ENCODE measurements around the gene PCDHB9.
"Not testable (repeated sequence)": the region's sequence is repeated elsewhere in the genome, so short reads cannot be mapped to it uniquely, and the experiment has no call there.

PCDHB9 gene

DNA sequence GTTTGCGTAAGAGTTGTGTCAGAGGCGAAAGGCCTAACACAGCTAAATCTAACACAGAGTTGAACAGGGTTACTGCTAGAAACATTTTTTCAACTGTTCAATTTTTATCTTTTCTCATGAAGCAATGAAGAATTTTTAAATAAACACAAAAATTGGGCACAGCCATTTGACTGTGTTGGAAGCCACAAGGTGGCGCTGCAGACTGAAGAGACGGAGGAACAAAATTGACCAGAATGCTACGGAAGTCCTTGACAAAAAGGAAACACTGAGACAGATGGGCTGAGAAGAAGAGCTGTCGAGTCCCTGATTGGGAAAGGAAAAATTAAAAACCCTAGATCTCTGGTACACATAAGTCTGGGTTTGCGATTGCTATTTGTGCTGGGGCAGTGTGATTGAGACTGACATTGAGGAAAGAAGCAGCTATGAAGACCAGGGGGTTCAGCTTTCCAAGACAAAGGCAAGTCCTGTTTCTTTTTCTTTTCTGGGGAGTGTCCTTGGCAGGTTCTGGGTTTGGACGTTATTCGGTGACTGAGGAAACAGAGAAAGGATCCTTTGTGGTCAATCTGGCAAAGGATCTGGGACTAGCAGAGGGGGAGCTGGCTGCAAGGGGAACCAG is at the start of gene PCDHB9:
Gene PCDHB9 (plus strand): TSS at position 265 of the 616 bp plus-strand sequence. CDS start 158 bp downstream, at position 423.
- peak; percentile 6 for DNase-seq

DNA sequence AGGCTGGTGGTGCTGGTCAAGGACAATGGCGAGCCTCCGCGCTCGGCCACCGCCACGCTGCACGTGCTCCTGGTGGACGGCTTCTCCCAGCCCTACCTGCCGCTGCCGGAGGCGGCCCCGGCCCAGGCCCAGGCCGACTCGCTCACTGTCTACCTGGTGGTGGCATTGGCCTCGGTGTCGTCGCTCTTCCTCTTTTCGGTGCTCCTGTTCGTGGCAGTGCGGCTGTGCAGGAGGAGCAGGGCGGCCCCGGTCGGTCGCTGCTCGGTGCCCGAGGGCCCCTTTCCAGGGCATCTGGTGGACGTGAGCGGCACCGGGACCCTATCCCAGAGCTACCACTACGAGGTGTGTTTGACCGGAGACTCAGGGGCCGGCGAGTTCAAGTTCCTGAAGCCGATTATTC is 49.6 kb upstream of the PCDHB9 start:
- DNase-seq = not testable (repeated sequence)

- peak; percentile 1 for DNase-seq
Measured at GRCh38 chr5:141149812-141150211, 37.1 kb upstream of the PCDHB9 start, which contains the start of gene PCDHB6. TSS of gene PCDHB6 (plus strand) at chr5:141150057. CDS start at chr5:141150258, 201 bp downstream.

DNA sequence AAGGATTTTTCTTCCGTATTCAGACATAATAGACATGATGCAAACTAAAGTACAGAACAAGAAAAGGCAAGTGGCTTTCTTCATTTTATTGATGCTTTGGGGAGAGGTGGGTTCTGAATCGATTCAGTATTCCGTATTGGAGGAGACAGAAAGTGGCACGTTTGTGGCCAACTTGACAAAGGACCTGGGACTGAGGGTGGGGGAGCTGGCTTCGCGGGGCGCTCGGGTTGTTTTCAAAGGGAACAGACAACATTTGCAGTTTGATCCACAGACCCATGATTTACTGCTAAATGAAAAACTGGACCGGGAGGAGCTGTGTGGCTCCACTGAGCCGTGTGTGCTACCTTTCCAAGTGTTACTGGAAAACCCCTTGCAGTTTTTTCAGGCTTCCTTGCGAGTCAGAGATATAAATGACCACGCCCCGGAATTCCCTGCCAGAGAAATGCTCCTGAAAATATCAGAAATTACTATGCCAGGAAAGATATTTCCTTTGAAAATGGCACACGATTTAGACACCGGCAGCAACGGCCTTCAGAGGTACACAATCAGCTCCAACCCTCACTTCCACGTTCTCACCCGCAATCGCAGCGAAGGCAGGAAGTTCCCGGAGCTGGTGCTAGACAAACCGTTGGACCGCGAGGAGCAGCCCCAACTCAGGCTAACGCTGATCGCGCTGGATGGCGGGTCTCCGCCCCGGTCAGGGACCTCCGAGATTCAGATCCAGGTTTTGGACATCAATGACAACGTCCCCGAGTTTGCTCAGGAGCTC is 36.6 kb upstream of the PCDHB9 start:
- no peak for DNase-seq

DNA sequence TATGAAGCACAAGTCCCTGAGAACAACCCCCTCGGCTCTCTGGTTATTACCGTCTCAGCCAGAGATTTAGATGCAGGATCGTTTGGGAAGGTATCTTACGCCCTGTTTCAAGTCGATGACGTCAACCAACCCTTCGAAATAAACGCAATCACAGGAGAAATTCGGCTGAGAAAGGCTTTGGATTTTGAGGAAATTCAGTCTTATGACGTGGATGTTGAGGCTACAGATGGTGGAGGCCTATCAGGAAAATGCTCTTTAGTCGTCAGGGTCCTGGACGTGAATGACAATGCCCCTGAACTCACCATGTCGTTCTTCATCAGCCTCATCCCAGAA is 36.0 kb upstream of the PCDHB9 start:
- no peak for DNase-seq

DNA sequence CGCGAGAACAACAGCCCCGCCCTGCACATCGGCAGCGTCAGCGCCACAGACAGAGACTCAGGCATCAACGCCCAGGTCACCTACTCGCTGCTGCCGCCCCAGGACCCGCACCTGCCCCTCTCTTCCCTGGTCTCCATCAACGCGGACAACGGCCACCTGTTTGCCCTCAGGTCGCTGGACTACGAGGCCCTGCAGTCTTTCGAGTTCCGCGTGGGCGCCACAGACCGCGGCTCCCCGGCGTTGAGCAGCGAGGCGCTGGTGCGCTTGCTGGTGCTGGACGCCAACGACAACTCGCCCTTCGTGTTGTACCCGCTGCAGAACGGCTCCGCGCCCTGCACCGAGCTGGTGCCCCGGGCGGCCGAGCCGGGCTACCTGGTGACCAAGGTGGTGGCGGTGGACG is 35.3 kb upstream of the PCDHB9 start:
- not testable (repeated sequence) for DNase-seq

DNA sequence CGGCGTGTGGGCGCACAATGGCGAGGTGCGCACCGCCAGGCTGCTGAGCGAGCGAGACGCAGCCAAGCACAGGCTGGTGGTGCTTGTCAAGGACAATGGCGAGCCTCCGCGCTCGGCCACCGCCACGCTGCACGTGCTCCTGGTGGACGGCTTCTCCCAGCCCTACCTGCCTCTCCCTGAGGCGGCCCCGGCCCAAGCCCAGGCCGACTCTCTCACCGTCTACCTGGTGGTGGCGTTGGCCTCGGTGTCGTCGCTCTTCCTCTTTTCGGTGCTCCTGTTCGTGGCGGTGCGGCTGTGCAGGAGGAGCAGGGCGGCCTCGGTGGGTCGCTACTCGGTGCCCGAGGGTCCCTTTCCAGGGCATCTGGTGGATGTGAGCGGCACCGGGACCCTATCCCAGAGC is 34.9 kb upstream of the PCDHB9 start:
- not testable (repeated sequence) for DNase-seq

- no peak for DNase-seq
Measured at GRCh38 chr5:141155540-141156374, 31.2 kb upstream of the PCDHB9 start.

DNA sequence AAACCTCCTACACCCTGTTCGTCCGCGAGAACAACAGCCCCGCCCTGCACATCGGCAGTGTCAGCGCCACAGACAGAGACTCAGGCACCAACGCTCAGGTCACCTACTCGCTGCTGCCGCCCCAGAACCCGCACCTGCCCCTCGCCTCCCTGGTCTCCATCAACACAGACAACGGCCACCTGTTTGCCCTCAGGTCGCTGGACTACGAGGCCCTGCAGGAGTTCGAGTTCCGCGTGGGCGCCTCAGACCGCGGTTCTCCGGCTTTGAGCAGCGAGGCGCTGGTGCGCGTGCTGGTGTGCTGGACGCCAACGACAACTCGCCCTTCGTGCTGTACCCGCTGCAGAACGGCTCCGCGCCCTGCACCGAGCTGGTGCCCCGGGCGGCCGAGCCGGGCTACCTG is 29.6 kb upstream of the PCDHB9 start:
- DNase-seq = not testable (repeated sequence)

DNA sequence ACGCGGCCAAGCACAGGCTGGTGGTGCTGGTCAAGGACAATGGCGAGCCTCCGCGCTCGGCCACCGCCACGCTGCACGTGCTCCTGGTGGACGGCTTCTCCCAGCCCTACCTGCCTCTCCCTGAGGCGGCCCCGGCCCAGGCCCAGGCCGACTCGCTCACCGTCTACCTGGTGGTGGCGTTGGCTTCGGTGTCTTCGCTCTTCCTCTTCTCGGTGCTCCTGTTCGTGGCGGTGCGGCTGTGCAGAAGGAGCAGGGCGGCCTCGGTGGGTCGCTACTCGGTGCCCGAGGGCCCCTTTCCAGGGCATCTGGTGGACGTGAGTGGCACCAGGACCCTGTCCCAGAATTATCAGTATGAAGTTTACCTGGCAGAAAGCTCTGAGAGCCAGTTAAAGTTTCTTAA is 29.1 kb upstream of the PCDHB9 start:
- not testable (repeated sequence) for DNase-seq

DNA sequence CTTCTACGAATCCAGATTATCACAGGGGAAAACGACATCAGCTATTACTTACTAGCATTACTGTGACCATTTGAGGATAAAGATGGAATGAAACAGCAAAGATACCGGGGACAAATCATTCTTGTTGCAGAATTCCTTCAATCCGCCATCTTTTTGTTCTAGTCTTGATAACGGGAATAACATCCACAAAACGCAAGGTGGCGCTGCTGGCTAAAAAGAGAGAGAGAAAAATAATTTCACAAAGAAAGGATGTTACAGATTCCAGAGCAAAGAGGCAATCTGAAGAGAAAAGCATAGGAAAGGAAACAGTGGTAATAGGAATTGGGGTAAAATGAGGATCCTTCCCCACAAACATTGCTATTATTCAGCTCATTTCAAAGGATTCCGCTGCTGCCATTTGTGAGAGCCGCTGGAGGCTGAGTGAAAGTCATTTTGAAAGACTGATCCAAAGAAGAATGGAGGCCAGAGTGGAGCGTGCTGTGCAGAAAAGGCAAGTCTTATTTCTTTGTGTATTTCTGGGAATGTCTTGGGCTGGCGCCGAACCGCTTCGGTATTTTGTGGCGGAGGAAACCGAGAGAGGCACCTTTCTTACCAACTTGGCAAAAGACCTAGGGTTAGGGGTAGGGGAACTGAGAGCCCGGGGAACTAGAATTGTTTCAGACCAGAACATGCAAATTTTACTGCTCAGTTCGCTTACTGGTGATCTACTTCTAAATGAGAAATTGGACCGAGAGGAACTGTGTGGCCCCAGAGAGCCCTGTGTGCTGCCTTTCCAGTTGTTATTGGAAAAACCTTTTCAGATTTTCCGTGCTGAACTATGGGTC is 14.4 kb upstream of the PCDHB9 start, which contains the start of gene PCDHB7:
Gene PCDHB7 (plus strand): TSS at position 264 of the 824 bp plus-strand sequence. CDS start 192 bp downstream, at position 456.
- DNase-seq = peak; percentile 3

DNA sequence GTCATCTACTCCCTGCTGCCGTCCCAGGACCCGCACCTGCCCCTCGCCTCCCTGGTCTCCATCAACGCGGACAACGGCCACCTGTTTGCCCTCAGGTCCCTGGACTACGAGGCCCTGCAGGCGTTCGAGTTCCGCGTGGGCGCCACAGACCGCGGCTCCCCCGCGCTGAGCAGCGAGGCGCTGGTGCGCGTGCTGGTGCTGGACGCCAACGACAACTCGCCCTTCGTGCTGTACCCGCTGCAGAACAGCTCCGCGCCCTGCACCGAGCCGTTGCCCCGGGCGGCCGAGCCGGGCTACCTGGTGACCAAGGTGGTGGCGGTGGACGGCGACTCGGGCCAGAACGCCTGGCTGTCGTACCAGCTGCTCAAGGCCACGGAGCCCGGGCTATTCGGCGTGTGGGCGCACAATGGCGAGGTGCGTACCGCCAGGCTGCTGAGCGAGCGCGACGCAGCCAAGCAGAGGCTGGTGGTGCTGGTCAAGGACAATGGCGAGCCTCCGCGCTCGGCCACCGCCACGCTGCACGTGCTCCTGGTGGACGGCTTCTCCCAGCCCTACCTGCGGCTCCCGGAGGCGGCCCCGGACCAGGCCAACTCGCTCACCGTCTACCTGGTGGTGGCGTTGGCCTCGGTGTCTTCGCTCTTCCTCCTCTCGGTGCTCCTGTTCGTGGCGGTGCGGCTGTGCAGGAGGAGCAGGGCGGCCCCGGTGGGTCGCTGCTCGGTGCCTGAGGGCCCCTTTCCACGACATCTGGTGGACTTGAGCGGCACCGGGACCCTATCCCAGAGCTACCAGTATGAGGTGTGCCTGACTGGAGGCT is 12.5 kb upstream of the PCDHB9 start:
- DNase-seq = not testable (repeated sequence)

DNA sequence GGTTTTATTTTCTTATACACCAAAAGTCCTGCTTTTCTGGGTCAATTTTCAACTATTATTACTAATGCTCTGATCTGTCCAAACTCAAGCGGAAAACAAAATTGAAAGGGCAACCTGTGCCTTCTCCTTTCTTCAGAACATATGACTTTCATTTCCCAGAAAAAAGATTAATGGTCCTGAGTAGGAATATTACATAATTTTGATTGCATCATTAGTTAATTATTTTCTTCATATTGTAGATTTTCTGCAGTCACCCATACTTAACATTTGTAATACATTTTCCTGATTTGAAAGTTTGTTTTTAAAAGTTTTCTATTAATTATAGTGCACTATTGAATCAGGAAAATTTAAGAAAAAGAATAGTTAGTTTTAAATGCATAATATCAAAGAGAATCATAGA is 11.0 kb upstream of the PCDHB9 start:
- DNase-seq = no peak

DNA sequence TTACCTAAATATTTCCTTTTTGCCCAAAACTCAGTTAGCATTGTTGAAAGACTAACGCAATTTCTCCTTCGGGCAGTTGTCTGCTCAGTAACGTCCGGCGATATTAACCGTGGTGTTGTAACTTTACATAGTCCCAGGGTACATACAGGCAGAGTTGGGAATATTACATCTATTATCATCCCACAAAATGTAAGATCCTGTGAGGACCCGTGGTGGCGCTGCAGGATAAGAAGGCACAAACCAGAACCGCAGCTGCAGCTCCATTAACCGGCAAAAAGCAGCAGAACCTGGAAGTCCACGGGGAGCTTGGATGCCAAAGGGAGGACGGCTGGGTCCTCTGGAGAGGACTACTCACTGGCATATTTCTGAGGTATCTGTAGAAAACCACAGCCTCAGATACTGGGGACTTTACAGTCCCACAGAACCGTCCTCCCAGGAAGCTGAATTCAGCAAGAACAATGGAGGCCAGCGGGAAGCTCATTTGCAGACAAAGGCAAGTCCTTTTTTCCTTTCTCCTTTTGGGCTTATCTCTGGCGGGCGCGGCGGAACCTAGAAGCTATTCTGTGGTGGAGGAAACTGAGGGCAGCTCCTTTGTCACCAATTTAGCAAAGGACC is 9.3 kb upstream of the PCDHB9 start, which contains the start of gene PCDHB8:
Gene PCDHB8 (plus strand): TSS at position 214 of the 615 bp plus-strand sequence. CDS start 245 bp downstream, at position 459.
- not testable (repeated sequence) for DNase-seq

GRCh38 chr5:141179371-141179770 is 7.6 kb upstream of the PCDHB9 start:
- DNase-seq = not testable (repeated sequence)

DNA sequence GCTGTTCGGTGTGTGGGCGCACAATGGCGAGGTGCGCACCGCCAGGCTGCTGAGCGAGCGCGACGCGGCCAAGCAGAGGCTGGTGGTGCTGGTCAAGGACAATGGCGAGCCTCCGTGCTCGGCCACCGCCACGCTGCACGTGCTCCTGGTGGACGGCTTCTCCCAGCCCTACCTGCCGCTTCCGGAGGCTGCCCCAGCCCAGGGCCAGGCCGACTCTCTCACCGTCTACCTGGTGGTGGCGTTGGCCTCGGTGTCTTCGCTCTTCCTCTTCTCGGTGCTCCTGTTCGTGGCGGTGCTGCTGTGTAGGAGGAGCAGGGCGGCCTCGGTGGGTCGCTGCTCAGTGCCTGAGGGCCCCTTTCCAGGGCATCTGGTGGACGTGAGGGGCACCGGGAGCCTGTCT is 7.1 kb upstream of the PCDHB9 start:
- DNase-seq = not testable (repeated sequence)

GRCh38 chr5:141180313-141180712 is 6.6 kb upstream of the PCDHB9 start:
- no peak for DNase-seq

- DNase-seq = no peak
Measured at GRCh38 chr5:141182248-141182647, 4.7 kb upstream of the PCDHB9 start, which contains the start of gene PCDHB16. TSS of gene PCDHB16 (plus strand) at chr5:141182387. CDS start at chr5:141182560, 173 bp downstream.

- not testable (repeated sequence) for DNase-seq
Measured at GRCh38 chr5:141184117-141184855, 2.7 kb upstream of the PCDHB9 start.

GRCh38 chr5:141188682-141189081 is 1.7 kb downstream of the PCDHB9 start:
- DNase-seq = not testable (repeated sequence)

Data from activated CD4-positive, alpha-beta T cell treated with anti-CD3 and anti-CD28 coated beads, Interleukin-10, Interleukin-2, amounts not matched to agents 100 ng/mL and 50 ng/mL, durations not matched to agents 16 hours and 8 hours (primary cell).